Mucosa of stomach (tissue), 1 donor: ENCODE measurements around the gene TMC3.

ENCODE experiments used
- H3K27me3 ChIP-seq: one replicate; pipeline ENCODE4 v1.7.0; 2013; ENCODE audit warnings: mild to moderate bottlenecking, low read length; ENCODE audit not compliant: control insufficient read depth, insufficient read depth
- H3K36me3 ChIP-seq: one replicate; pipeline ENCODE4 v1.7.0; 2013; ENCODE audit warnings: low read length; ENCODE audit not compliant: control insufficient read depth, insufficient read depth
- H3K4me1 ChIP-seq: one replicate; pipeline ENCODE4 v1.7.0; 2013; ENCODE audit warnings: mild to moderate bottlenecking, low read length; ENCODE audit not compliant: control insufficient read depth, insufficient read depth
- H3K4me3 ChIP-seq: one replicate; pipeline ENCODE4 v1.7.0; 2013; ENCODE audit warnings: low read length
- H3K9ac ChIP-seq: one replicate; pipeline ENCODE4 v1.7.0; 2013; ENCODE audit warnings: mild to moderate bottlenecking, low read length, moderate library complexity
- H3K9me3 ChIP-seq: one replicate; pipeline ENCODE4 v1.7.0; 2013; ENCODE audit warnings: mild to moderate bottlenecking, low read length, moderate library complexity; ENCODE audit not compliant: control insufficient read depth
- donor health status: Pancreatic carcinoma.

TMC3 gene

GRCh38 chr15:81400640-81401236 is 26.7 kb upstream of the TMC3 start:
- Histone ChIP-seq H3K27me3 (no peaks in the 10 kb centered on the region), H3K9me3 (no peaks in the 10 kb centered on the region), H3K4me3 (no peak overlapping the region), H3K36me3 (no peaks in the 10 kb centered on the region), H3K4me1 (peaks cover 6% of the 10 kb centered on the region), H3K9ac (no peak overlapping the region)

DNA sequence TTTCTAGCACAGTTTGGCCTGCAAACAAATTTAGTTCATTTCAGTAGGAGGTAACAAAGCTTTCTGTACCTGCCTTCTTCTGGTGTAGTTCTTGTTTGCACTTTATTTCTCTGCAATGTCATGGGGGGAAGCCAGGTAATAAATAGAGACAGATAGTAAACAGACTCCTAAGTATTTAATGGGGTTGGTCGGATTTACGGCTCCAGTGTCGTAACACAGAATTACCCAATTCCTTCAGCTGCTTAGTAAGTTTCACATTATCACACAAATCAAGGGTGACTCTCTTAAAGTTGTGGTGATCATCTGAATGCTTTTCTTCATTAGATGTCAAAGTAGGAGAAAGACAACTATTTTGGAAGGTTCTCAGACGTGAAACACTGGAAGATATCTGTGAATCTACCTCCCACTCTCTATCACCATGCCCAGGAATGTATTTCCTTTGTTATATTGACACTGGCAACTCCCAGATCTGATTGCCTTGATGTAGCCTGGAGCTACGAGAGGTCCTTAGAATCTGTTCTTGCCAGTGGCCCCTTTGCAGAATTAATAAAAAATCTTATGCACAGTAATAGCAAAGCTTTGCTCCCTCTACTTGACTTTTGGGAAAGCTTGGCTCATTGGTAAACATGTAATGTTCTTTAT is 25.0 kb upstream of the TMC3 start:
- no peaks in the 10 kb centered on the region for H3K9me3 ChIP-seq
- peaks cover 6% of the 10 kb centered on the region for H3K4me1 ChIP-seq
- H3K27me3 ChIP-seq = no peaks in the 10 kb centered on the region
- H3K9ac ChIP-seq = no peak overlapping the region
- H3K4me3 ChIP-seq = no peak overlapping the region
- H3K36me3 ChIP-seq = no peaks in the 10 kb centered on the region

GRCh38 chr15:81398456-81398855 is 24.4 kb upstream of the TMC3 start:
- peaks cover 6% of the 10 kb centered on the region for H3K4me1 ChIP-seq
- no peak overlapping the region for H3K9ac ChIP-seq
- no peaks in the 10 kb centered on the region for H3K36me3 ChIP-seq
- no peaks in the 10 kb centered on the region for H3K9me3 ChIP-seq
- H3K27me3 ChIP-seq = no peaks in the 10 kb centered on the region
- H3K4me3 ChIP-seq = no peak overlapping the region

- H3K9me3 ChIP-seq = no peaks in the 10 kb centered on the region
- peaks cover 6% of the 10 kb centered on the region for H3K4me1 ChIP-seq
- no peak overlapping the region for H3K4me3 ChIP-seq
- H3K36me3 ChIP-seq = no peaks in the 10 kb centered on the region
- no peak overlapping the region for H3K9ac ChIP-seq
- no peaks in the 10 kb centered on the region for H3K27me3 ChIP-seq
These were observed 20.6 kb upstream of the TMC3 start for GRCh38 chr15:81394603-81395002.

DNA sequence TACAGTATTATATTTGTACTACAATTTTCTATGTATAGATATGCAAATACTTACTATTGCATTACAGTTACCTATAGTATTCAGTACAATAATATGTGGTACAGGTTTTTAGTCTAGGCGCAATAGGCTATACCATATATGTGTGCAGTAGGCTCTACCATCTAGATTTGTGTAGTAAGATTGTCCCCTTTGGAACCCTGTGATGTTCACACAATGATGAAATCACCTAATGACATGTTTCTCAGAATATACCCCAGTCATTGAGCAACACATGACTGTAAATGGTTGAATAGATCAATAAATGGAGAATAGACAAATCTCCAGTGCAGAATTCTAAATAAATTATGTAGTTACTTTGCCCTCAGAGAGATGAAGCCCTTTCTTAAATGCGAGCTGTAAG is 17.6 kb upstream of the TMC3 start:
- Histone ChIP-seq H3K4me3 (no peak overlapping the region), H3K27me3 (no peaks in the 10 kb centered on the region), H3K4me1 (peaks cover 9% of the 10 kb centered on the region), H3K9ac (no peak overlapping the region), H3K9me3 (no peaks in the 10 kb centered on the region), H3K36me3 (no peaks in the 10 kb centered on the region)

DNA sequence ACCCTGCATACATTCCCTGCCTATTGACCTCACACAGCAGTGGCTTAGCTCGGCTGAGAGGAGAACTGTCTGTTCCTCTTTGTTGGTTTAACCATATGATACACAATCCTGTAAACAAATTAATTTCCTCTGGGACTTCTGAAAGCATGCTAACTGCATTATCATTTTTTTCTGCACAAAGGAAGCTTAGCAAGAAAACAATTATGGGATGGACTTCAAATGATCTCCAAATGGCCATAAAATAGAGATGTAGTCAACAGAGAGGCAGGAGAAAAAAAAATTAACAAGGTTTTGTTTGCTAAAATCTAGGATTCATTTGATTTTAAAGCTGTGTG is 14.4 kb upstream of the TMC3 start:
- Histone ChIP-seq H3K4me1 (peaks cover 24% of the 10 kb centered on the region), H3K9me3 (no peaks in the 10 kb centered on the region), H3K36me3 (no peaks in the 10 kb centered on the region), H3K9ac (no peak overlapping the region), H3K27me3 (no peaks in the 10 kb centered on the region), H3K4me3 (no peak overlapping the region)

GRCh38 chr15:81387621-81388435 is 13.8 kb upstream of the TMC3 start:
- peaks cover 24% of the 10 kb centered on the region for H3K4me1 ChIP-seq
- H3K9me3 ChIP-seq = no peaks in the 10 kb centered on the region
- H3K9ac ChIP-seq = no peak overlapping the region
- no peak overlapping the region for H3K4me3 ChIP-seq
- no peaks in the 10 kb centered on the region for H3K36me3 ChIP-seq
- H3K27me3 ChIP-seq = no peaks in the 10 kb centered on the region

DNA sequence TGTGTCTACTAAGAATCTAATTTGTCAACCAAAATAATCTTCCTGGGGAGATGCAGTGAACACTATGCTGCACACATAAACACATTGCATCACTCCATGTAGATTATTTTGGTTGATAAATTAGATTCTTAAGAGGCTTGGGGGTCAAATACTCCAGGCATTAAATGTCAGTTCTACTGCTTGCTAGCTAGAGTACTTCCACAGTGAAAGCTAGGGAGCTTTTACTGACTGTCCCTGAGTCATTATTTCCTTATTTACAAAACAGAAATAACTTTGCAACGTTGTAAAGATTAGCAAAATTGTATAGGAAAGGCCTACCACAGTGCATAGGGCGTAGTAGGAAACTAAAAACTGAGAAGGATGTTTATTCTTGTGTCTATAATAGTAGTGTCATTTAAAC is 12.9 kb upstream of the TMC3 start:
- no peak overlapping the region for H3K4me3 ChIP-seq
- H3K4me1 ChIP-seq = peaks cover 24% of the 10 kb centered on the region
- no peaks in the 10 kb centered on the region for H3K27me3 ChIP-seq
- no peak overlapping the region for H3K9ac ChIP-seq
- H3K36me3 ChIP-seq = no peaks in the 10 kb centered on the region
- no peaks in the 10 kb centered on the region for H3K9me3 ChIP-seq

DNA sequence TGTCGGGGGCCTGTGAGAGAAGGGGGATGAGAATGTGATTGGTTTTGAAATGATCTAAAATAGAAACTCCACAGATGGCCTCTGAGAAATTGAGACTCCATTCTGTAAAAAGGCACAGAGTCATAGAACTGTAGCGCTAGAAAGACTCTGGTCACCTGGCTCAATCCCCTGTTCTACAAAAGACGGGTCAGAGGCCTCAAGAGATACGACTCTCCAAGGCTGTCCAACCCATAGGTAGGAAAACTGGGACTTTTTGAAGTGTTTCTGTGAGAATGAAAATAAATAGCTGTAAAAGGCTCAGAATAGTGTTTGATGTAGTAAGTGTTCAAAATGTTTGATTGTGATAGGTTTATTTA is 11.7 kb upstream of the TMC3 start:
- Histone ChIP-seq H3K27me3 (no peaks in the 10 kb centered on the region), H3K36me3 (no peaks in the 10 kb centered on the region), H3K4me3 (no peak overlapping the region), H3K4me1 (peaks cover 24% of the 10 kb centered on the region), H3K9me3 (no peaks in the 10 kb centered on the region), H3K9ac (no peak overlapping the region)

DNA sequence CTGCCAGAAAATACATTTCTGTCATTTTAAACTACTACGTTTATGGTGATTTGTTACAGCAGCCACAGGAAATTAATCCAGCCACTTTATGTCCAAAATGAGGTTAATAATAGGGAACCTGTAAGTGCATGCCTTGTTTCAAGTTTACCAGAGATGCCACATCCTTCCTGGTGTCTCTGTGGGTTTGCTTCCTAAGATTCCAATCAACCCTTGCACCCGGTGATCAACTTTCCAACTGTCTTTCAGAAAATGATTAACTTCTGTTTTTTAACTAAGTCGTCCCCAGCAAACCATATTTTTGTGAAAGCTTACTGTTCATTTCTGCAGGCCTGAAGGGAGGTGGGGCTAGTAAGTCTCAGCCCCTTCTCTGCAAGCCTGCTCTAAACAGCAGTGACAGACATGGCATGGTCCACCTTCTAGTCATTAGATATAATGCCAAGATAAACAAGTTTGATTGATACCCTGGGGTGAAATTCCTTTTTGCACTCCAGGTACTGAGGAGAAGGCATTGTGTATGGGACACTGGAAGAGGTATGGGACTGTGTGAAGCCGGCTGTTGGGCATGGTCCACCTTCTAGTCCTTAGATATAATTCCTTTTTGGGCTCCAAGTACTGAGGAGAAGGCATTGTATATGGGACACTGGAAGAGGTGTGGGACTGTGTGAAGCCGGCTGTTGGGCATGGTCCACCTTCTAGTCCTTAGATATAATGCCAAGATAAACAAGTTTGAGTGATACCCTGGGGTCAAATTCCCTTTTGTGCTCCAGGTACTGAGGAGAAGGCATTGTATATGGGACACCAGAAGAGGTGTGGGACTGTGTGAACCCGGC is 11.1 kb upstream of the TMC3 start:
- H3K36me3 ChIP-seq = no peaks in the 10 kb centered on the region

GRCh38 chr15:81381720-81382119 is 7.7 kb upstream of the TMC3 start:
- Histone ChIP-seq H3K4me3 (no peak overlapping the region), H3K9me3 (no peaks in the 10 kb centered on the region), H3K27me3 (no peaks in the 10 kb centered on the region), H3K4me1 (peaks cover 15% of the 10 kb centered on the region), H3K9ac (no peak overlapping the region), H3K36me3 (no peaks in the 10 kb centered on the region)

More for the DNA sequence above, 11.1 kb upstream of the TMC3 start:
- no peaks in the 10 kb centered on the region for H3K27me3 ChIP-seq
- H3K4me3 ChIP-seq = no peak overlapping the region
- peaks cover 24% of the 10 kb centered on the region for H3K4me1 ChIP-seq
- no peaks in the 10 kb centered on the region for H3K9me3 ChIP-seq
- H3K9ac ChIP-seq = no peak overlapping the region

- H3K27me3 ChIP-seq = no peaks in the 10 kb centered on the region
- no peak overlapping the region for H3K9ac ChIP-seq
- H3K36me3 ChIP-seq = no peaks in the 10 kb centered on the region
- H3K4me3 ChIP-seq = no peak overlapping the region
- H3K4me1 ChIP-seq = peaks cover 9% of the 10 kb centered on the region
- H3K9me3 ChIP-seq = no peaks in the 10 kb centered on the region
These were observed 6.7 kb upstream of the TMC3 start for GRCh38 chr15:81380668-81381067.
